GM12872 (cell line): ENCODE data around the gene RNMT.
A peak's percentile ranks its signal among the peaks of the same experiment; 100 is the strongest.

Experiments used
- CTCF ChIP-seq: IDR thresholded peaks from 3 replicates; pipeline ENCODE4 v1.5.1; 2011; ENCODE audit warnings: low read depth, mild to moderate bottlenecking, low read length, moderate library complexity; ENCODE audit not compliant: insufficient read depth

RNMT gene

GRCh38 chr18:13726232-13726971 lies at the start of gene RNMT, which contains the start of gene FAM210A:
RNMT (plus strand) TSS chr18:13726673; CDS start chr18:13731518, 4,845 bp downstream.
FAM210A (minus strand) TSS chr18:13726558; CDS start chr18:13682077, 44,481 bp downstream.
- no peak for TF ChIP-seq CTCF

- TF ChIP-seq CTCF, result peak; percentile 40; the same call in 1 of the 3 replicates
Observed at GRCh38 chr18:13680612-13681011, 45.9 kb upstream of the RNMT start.

- no peak for TF ChIP-seq CTCF
Observed at GRCh38 chr18:13681701-13682100, 44.8 kb upstream of the RNMT start.

GRCh38 chr18:13684546-13684945 lies 41.9 kb upstream of the RNMT start:
- no peak for TF ChIP-seq CTCF

GRCh38 chr18:13688191-13689136 lies 38.0 kb upstream of the RNMT start:
- TF ChIP-seq CTCF, result no peak

- no peak for TF ChIP-seq CTCF
Observed at GRCh38 chr18:13696961-13697360, 29.5 kb upstream of the RNMT start.

GRCh38 chr18:13700153-13700552 lies 26.3 kb upstream of the RNMT start:
- no peak for TF ChIP-seq CTCF
